Left cardiac atrium (tissue), 4 donors: ENCODE results near the gene LGR5. TPM values are rescaled to one million over a fixed set of nuclear protein-coding genes. Genes with fewer than 3 reads are reported as not detected.
"Not testable (repeated sequence)": the region's sequence is repeated elsewhere in the genome, so short reads cannot be mapped to it uniquely, and the experiment has no call there.

ENCODE experiments used
- ATAC-seq, 2 donors: fragments of 200-7000 bp; cut with Tn5 transposase; one replicate each; pipeline ENCODE4 v1.9.1; 2020; ENCODE audit warnings: mild to moderate bottlenecking in 2 of 2, moderate library complexity in 2 of 2
- DNase-seq: peaks from one replicate; pipeline ENCODE4 v3.0.0-alpha.2; 2020
- intact Hi-C, 2 donors: fragments of 100-400 bp; cut with DNase I; formaldehyde crosslinking; loops; one replicate each; pipeline versions ENCODE4 v1.14.1 to v1.15.1; 2022 to 2023
- total RNA-seq, 2 donors: library from RNA; stranded (reverse); fragmentation: NEBNext Ultra II Directional; extraction: Animal tissue kit (Norgen Biotek cat#: 25700); gene quantifications; one replicate each; pipeline ENCODE4 v1.2.1, GENCODE V29; 2021
- donor health status: DM: no; HTN: yes; CAD: no.
- donor health status: DM: no; HTN: yes; CAD: no; lungs with severe emphysema.
- donor health status: DM: yes; HTN: yes; CAD: no.
- donor health status: Dilated cardiomyopathy.

The LGR5 gene
- total RNA-seq, 2 donors from 2014 or later = 0.10 to 0.12 TPM

DNA sequence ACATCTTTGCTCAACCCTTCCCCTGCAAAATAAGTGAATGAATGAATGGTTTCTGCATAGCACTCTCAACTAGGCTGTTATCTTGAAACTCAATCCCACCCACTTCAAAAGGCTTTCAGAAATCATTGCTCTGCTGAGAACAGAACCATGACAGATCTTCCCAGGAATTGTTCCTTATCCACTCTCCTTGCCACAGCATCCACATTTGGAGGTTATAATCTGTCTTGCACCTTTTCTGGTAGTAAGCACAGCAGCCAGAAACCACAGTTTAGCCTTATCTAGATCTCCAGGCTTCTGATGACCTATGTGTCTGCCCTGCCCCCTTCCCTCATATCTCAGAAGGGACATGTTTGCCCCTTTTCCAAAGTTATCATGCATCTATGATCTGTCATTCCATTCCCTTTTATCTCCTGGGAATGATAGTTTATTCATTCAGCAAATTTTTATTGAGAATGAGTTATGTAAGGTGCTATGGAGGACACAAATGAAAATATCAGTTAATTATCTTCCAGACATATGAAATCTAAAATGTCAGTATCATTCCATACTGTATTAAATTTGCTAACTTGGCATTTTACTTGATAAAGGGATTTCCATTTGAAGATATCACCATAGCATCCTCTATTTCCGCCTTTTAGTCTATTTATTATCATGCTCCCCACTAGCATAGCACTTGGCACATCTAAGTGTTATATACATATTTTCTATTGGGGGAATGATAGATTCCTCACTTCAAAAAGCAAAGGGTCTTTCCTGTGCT lies 21.4 kb downstream of the LGR5 start:
- DNase-seq = no peak
- intact Hi-C loops = no loop called here
- ATAC-seq = no peak

DNA sequence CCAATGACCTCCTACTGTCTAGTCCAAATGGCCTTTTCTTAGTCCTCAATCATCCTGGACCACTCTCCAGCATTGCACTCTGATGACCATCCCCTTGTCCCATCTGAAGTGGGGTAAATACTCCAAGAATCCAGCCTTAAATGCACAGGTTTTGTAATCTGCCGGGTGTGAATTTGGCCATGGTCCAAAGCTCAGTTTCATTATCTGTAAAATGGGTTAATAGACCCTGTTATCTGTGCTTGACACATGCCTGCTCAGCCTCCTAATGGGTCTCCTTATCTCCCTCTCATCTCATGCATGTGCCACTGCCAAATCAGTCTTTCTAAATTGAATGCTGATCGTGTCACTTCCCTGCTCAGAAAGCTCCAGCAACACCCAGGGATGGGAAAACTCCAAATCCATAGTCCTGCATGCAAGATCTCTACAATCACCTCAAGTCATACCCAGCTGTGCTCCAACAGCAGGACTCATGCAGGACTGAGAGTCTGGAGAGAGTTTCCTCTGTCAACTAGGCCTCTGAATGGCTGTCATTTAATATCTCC lies 22.3 kb downstream of the LGR5 start:
- ATAC-seq (no peak), DNase-seq (no peak)
- intact Hi-C loops = no loop called here

DNA sequence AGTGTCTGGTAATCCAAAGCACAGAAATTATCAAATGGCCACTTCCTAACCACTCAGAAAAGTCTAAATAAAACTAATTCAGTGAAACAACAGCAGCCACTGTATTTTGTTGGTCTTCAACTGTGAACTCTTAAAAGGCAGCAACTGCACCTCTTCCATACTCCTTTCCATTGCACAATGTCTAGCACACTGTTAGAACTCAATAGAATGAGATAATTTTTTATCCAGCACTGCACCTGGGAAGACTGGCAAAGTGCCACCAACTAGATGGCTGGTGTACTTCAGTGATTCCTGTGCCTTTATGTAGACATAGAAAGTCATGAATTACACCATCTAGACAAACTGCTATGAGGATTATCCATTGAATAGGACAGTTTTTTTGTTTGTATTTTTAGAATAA lies 26.2 kb downstream of the LGR5 start:
- DNase-seq = no peak
- ATAC-seq = no peak
- intact Hi-C loops = no loop called here

DNA sequence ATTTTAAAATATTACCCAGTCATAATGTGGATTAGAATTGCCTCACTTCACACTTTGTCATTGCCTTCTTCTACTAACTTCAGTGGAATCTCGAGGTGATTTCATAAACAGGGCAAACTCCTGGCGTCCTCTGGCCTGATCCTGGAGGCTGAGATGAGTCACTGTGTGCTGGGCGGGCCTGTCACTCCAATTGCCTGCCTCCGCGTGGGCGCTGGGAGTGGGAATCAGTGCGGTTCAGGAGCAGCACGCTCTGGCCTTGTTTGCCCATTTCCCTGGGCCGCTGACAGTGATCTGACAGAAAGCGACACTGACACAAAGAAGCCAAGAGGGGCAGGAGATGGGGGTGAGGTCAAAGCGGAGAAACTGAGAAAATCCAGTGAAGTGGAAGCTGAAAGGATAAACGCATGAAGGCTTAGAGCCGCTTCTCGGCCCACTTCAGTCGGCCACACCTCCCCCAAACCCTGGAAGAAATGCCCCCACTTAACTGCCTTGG lies 29.7 kb downstream of the LGR5 start:
- ATAC-seq (no peak), DNase-seq (no peak)
- intact Hi-C loops = no loop called here

DNA sequence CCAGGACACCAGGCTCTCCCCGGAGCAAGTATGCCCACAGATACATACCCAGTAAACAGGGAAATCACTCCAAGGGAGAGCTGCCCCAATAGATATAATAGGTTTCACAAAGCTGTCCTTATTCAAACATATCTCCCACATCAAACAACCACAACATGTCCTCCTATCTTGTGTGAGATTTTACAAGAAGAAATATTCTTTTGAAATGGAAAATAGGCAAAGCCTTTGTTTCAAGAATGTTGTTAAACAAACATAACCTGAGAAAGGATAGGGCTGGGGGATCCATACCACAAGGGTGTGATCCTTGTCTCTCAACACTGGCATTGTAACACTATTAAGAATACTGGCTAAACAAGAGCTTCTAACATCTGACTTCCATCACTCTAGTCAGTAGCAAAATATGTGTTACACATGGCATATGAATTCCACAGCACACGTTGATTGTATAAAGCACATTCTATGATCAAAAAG lies 32.9 kb downstream of the LGR5 start:
- ATAC-seq = no peak
- no peak for DNase-seq
- intact Hi-C loops = no loop called here

DNA sequence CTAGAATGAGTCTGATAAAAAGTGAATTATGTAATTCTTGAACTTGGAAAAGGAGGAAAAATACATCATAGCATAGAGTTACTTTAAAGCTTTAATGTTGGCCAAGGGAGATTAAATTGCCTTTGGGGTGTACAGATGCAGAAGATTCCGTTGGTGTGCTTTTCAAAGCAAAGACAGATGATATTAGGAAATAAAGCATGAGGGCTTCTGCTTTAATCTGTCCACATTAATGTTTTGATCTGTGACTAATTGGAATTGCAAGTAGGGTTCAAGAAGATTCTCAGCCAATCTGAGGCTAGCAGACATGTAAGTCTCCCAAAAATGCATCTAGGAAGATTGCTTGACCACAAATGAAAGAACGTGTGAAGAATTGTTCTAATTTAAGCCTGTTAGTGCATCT lies 35.2 kb downstream of the LGR5 start:
- no peak for ATAC-seq
- DNase-seq = no peak
- intact Hi-C loops = no loop called here

DNA sequence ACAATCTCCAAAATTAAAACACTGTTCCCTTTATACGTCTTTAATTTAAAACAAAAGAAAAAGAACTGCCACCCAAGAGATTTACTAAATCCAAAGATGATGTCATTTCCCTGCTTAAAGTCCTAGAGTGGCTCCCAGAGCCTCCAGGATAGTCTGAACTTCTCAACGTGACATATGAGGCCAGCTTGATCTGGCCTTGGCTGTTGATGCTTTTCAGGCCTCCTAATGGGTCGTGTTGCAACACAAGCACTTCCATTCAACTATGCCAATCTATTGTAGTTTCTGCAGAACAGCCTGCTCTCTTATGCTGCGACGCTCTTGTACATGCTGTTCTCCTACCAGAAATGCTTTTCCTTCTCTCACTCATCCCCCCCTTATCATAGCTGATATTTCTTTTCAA lies 35.7 kb downstream of the LGR5 start:
- DNase-seq (peak; percentile 29), ATAC-seq (peak; percentile 73 to 90)
- intact Hi-C loops = no loop called here

DNA sequence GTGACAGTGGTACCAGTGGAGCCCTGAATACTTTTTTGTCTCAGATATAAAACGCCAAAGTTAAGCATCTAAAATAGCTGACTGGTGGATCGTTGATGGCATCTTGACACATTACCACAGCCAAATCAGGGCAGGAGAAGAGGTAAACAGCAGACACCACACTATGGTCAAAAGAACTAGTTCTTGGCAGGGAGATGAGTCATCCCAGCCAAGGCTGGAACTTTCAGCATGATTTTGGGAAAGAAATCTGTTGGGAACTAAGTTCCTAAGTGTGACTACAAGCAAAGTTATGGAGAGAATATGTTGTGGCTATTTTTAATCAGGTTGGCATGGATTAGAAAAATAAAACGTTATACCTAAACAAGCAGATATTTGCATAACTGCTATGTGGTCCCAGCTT lies 36.9 kb downstream of the LGR5 start:
- no peak for DNase-seq
- ATAC-seq = peak in 1 of 2 donors; percentile 63
- intact Hi-C loops = no loop called here

DNA sequence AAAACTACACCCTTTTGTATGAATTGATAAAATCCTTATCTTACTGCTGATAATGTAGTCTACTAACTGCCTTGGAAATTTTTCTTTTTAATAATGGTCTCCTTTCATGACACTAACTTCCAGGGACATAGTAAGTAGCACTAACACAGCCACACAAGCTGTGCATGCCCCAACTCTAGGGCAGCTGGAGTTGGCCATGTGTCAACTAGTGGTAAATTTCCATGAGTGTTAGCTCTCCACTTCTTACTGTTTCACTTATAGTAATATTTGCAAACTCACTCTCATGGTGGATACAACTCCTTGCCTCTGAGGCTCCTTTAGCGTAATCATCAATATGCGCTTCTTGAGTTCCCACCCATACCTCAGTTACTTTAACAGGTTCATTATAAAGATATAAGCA lies 38.0 kb downstream of the LGR5 start:
- intact Hi-C loops = no loop called here
- DNase-seq = no peak

DNA sequence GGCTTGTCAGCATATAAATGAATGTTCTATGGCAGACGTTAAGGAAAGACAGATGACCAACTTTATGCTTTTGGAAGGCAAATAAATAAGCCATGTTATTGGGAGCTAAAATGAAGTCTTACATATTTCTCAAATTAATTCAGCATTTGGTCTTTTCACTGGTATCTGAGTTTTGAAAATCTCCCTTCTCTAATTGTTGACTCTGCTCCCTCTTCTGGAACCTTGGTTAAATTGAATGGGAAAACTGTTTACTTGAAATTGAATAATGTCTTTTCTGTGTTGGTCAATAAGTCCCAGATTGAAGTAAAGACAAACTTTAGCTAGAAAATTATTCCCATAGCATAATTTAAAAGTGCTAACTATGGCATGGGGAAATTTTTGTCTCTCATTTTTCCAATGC lies 38.7 kb downstream of the LGR5 start:
- ATAC-seq (no peak), DNase-seq (no peak)
- intact Hi-C loops = no loop called here

More for the DNA sequence above, 38.0 kb downstream of the LGR5 start:
- no peak for ATAC-seq

DNA sequence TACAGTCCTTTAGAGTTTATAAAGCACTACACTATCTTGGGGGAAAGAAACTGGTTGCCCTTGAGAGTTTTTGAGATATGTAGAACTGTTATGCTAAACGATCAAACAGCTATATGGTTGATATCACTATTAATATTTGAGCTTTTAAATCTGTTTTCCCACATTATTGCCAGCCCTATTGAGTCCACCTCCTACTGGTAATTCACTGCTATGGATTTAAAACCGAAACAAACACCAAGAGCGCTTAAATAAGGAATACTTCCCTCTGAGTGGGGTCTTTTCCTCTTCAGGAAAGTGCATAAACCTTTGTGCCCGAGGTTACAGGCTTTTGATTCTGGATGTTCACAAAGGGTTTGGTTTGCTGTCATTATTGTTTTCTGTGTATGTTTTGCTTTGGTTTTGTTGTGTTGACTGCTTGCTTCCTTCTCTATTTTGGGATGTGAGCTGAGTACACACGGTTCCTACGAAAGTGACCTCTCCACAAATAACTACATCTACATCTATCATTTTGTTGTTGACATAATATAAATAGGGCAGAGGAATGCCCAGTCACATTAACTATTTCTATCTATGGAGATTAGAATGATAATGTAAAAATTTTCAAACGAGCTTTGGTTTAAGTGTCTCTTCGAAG lies 44.8 kb downstream of the LGR5 start:
- intact Hi-C loops = no loop called here
- no peak for DNase-seq
- no peak for ATAC-seq

DNA sequence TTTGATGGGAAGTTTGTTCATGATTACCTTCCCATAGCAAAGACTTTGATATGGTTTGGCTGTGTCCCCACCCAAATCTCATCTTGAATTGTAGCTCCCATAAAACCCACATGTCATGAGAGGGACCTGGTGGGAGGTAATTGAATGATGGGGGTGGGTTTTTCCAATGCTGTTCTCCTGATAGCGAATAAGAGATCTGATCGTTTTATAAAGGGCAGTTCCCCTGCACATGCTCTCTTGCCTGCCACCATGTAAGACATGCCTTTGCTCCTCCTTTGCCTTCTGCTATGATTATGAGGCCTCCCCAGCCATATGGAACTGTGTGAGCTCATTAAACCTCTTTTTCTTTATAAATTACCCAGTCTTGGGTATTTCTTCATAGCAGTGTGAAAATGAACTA lies 51.2 kb downstream of the LGR5 start:
- DNase-seq, ATAC-seq, intact Hi-C loops: not testable (repeated sequence)

DNA sequence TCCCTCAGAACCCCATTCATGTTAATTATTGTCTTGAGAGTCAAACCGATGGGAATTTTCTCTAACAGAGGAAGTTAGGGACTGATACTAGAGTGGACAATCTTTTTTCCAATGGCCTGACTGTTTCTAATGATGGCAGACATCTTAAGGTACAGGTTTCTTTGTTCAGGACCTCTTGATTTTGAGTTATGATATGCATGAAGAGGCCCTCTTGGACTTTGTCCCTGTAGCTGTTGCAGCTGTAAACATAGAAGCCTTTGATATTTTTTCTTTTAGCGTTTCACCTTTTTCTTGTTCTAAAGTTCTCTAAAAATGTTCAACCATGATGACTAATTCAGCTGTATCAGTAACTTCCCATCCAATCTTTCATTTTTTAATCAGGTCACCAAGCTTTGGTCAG lies 53.0 kb downstream of the LGR5 start:
- DNase-seq (no peak), ATAC-seq (no peak)
- intact Hi-C loops = no loop called here

DNA sequence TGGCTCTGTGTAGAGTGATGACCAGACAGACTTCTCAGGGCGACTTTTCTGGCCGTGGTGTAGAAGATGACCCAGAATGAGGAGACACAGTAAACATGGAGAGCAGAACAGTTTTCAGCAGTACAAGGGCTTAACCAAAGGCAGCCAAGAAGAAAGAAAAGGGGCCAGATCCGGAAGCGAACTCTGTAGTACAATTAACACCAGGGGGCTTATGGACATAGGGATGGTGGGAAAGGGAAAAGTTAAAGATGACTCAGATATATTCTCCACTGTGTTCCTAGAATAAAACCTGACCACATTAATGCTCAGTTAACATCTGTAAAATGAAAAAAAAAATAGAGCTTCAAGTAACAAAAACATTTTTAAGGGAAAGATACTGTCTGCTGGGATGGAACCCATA lies 60.2 kb downstream of the LGR5 start:
- ATAC-seq (no peak), DNase-seq (no peak)
- intact Hi-C loops = no loop called here

DNA sequence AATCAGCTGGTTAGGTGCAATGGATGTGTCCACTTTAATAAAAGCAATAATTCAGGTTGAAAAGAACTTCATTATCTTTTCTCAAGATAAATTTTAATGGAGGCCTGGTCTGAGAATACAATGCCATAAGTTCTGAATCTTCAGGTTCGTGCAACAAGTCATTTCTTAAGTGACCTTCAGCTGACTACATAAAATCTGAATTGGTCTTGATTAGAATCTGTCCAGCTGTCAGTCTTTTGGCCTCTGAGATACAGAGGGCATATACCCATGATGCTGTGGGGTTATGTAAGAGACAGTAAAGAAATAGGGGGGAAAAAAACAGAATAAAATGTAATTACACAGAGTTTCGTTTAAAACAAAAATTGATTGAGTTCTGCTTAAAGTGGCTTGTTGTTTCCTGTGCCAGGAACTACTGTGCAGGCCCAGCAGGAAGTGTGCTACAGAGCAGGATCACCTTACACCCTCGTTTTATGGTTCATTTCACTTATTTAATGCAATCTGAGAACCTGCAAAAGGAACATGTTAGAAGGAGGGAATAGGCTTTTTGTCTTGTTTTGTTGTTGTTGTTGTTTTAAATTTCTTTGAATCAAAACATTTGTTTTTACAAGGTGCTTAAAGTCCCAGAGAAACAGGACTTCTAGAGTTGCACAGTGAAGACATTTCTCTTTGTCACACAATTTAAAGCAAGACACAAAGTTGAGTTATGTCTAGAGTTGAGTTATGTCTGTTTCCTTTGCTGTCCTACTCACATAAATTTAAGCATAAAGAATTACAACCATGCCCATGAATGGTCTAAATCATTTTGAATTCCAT lies 64.2 kb downstream of the LGR5 start:
- intact Hi-C loops = no loop called here
- no peak for ATAC-seq
- no peak for DNase-seq

DNA sequence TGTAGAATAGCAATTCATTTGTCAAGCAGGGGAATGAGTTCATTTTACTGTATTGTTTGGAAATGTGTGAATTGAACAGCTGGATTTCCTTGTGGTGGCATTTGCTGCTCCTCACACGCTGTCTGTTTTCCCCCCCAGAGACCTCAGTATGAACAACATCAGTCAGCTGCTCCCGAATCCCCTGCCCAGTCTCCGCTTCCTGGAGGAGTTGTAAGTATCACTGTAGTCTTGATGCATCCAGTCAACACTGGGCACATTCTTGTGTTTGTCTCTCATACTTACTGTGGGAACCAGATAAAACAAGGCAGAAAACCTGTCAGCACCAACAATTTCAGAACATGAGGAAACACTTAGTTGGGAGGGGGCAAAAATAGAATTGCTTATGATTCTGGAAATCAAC lies 64.9 kb downstream of the LGR5 start:
- peak in 1 of 2 donors; percentile 50 for ATAC-seq
- DNase-seq = no peak
- intact Hi-C loops = no loop called here

DNA sequence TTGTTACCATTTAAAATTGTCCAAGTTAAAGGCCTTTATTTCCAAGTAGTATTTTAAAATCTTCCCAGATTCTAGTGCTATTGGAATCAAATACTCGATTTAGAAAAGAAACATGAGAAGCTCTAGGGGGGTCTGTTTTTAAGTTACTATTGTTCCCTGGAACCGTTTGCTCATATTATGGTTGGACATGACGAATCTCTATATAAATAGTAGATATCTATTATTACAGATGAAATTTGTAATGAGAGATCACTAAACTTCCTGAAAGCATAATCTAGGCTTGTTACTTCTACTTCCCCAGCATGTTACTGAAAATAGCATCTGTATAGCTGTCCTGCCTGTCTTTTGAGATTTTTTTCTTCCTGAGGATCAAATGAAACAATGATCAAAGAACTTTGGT lies 70.1 kb downstream of the LGR5 start:
- no peak for DNase-seq
- no peak for ATAC-seq
- intact Hi-C loops = no loop called here

DNA sequence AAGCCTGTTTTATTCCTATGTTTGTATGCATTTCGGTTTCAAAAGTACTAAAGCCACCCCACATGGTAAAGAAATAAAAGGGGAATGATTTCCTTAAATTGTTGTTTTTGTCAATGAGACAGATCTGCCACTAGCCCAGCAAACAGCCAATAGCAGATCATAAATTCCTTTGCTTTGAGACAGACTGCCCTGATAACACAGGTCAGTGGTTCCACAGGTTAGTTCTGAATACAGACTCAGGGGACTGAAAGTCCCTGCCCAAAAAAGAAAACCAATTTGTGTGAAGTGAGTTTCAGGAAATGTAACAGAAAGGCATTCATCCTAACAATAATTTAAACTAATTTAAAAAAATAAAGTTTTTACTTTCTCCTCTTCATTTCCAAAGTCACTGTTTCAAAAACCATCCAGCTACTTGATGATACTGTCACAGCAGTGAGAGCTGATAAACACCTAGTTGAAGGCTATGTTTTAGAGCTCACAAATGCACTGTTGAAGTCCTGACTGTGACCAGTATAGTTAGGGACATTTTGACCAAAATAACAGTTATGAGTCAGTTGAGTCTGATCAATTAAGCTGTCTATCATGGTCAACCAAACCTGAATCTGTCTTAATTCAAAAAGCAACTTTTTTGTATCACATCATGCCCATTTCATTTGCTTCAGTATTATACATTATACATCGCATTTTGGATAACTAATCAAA lies 77.7 kb downstream of the LGR5 start:
- intact Hi-C loops = no loop called here
- no peak for ATAC-seq
- no peak for DNase-seq

DNA sequence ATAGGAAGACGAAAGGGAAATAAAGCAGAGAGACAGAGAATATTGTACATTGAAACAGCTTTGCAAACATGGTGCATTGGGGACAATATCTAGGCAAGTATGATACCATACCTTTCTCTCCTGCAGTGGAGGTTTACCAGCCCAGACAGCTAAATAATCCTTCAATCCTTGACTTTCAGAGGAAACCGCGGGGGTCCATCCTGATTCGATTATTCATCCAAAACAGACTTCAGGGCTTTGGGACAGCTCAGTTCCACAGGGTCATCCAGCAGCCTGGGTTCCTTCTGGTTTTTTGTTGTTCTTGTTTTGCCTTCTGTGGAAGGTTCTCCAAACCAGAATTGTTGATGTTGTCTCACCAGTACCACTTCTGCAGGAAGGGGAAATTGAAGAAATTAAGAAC lies 81.5 kb downstream of the LGR5 start:
- DNase-seq = no peak
- ATAC-seq = no peak
- intact Hi-C loops = no loop called here
